Testis (tissue), 3 donors: ENCODE results near the gene TRPC4. TPM values are rescaled to one million over a fixed set of nuclear protein-coding genes. Genes with fewer than 3 reads are reported as not detected.

ENCODE experiments used
- DNase-seq: peaks from one replicate; pipeline ENCODE4 v3.0.0-alpha.2; 2019
- H3K27ac ChIP-seq, 2 donors: fragments of 200-600 bp; sonication (generic); one replicate each; pipeline ENCODE4 v1.5.1; 2019
- H3K27me3 ChIP-seq: fragments of 200-600 bp; sonication (generic); one replicate; pipeline ENCODE4 v1.5.1; 2019
- H3K36me3 ChIP-seq: fragments of 200-600 bp; sonication (generic); one replicate; pipeline ENCODE4 v1.5.1; 2017; ENCODE audit warnings: low read depth; ENCODE audit errors: missing control alignments
- H3K4me1 ChIP-seq: fragments of 200-600 bp; sonication (generic); one replicate; pipeline ENCODE4 v1.5.1; 2019
- H3K4me3 ChIP-seq, 2 donors: fragments of 200-600 bp; sonication (generic); one replicate each; pipeline ENCODE4 v1.5.1; 2017 to 2019
- H3K9me3 ChIP-seq: fragments of 200-600 bp; sonication (generic); one replicate; pipeline ENCODE4 v1.5.1; 2017
- CTCF ChIP-seq, 3 experiments: fragments of 450-650 bp in 2 of 3; fragments of 200-600 bp in 1 of 3; sonication (generic) in 1 of 3; IDR thresholded peaks; one replicate each; pipeline ENCODE4 v1.5.1; 2016 to 2019; ENCODE audit warnings: antibody characterized with exemption in 3 of 3, mild to moderate bottlenecking in 2 of 3, moderate library complexity in 1 of 3
- POLR2A ChIP-seq: fragments of 450-650 bp; IDR thresholded peaks from one replicate; pipeline ENCODE4 v1.6.1; 2017; ENCODE audit warnings: antibody characterized with exemption, mild to moderate bottlenecking, moderate library complexity
- WGBS, 2 donors: methylation state at CpG; one replicate each; pipeline ENCODE4 v1.1.5; 2018; 5-methylcytosine and 5-hydroxymethylcytosine counted together
- intact Hi-C: fragments of 100-400 bp; cut with DNase I; formaldehyde crosslinking; loops from one replicate; pipeline ENCODE4 v1.15.1; 2023; ENCODE audit warnings: low total_unique reads
- polyA plus RNA-seq: library from polyadenylated mRNA; stranded (reverse); fragments of 350-450 nt; fragmentation: Illumina TruSeq; extraction: RNeasy Lipid Tissue Mini Kit (QIAGEN cat#74804); gene quantifications from one replicate; pipeline ENCODE4 v1.2.3, GENCODE V29; 2014; ENCODE audit warnings: low read depth, low replicate concordance; ENCODE audit not compliant: insufficient read depth
- total RNA-seq, 2 donors: library from RNA; depleted of rRNA; stranded (reverse); fragments of >200 nt; gene quantifications; one replicate each; pipeline ENCODE4 v1.2.3, GENCODE V29; 2016

TRPC4 gene
- total and polyA plus RNA-seq, 3 donors from 2014 or later, result 0.06 to 0.12 TPM; not detected in 1

GRCh38 chr13:37599519-37599918 lies 270.1 kb downstream of the TRPC4 start:
- no peak for DNase-seq
- WGBS, 2 donors, result 41 to 42% methylated on average over 2 of the region's 2 CpGs
- intact Hi-C loops, result no loop called here
- no peak overlapping the region for H3K4me3 ChIP-seq
- H3K27ac ChIP-seq, result no peak overlapping the region
- H3K4me1 ChIP-seq, result no peaks in the 10 kb centered on the region
- no peaks in the 10 kb centered on the region for H3K27me3 ChIP-seq
- H3K36me3 ChIP-seq, result no peaks in the 10 kb centered on the region
- TF ChIP-seq POLR2A (no peak), CTCF (IDR thresholded peaks at IDR 0.05) (no peak)
- H3K9me3 ChIP-seq, result no peaks in the 10 kb centered on the region

- no peak within 1 kb of the TSS for H3K4me3 ChIP-seq
- no peak for DNase-seq
Measured at GRCh38 chr13:37598597-37598996, 271.0 kb downstream of the TRPC4 start, which contains the start of gene POSTN. TSS of gene POSTN (minus strand) at chr13:37598768. CDS start at chr13:37598726, 42 bp downstream.

GRCh38 chr13:37597477-37598025 lies 272.0 kb downstream of the TRPC4 start:
- TF ChIP-seq POLR2A (no peak), CTCF (IDR thresholded peaks at IDR 0.05) (no peak)
- Histone ChIP-seq H3K27ac (no peak overlapping the region), H3K36me3 (no peaks in the 10 kb centered on the region), H3K4me1 (no peaks in the 10 kb centered on the region), H3K27me3 (no peaks in the 10 kb centered on the region), H3K4me3 (no peak overlapping the region), H3K9me3 (no peaks in the 10 kb centered on the region)
- WGBS, 2 donors, result 51 to 58% methylated on average over 2 of the region's 2 CpGs
- intact Hi-C loops, result no loop called here
- DNase-seq, result no peak

More at GRCh38 chr13:37598597-37598996, 271.0 kb downstream of the TRPC4 start, which contains the start of gene POSTN:
- intact Hi-C loops, result no loop called here
- H3K4me1 ChIP-seq, result no peaks in the 10 kb centered on the region
- no peaks in the 10 kb centered on the region for H3K9me3 ChIP-seq
- 37 to 44% methylated on average over 6 of the region's 6 CpGs for WGBS, 2 donors
- no peak for TF ChIP-seq POLR2A
- no peak for TF ChIP-seq CTCF (IDR thresholded peaks at IDR 0.05)
- no peaks in the 10 kb centered on the region for H3K27me3 ChIP-seq
- no peaks in the 10 kb centered on the region for H3K36me3 ChIP-seq
- no peak within 1 kb of the TSS for H3K27ac ChIP-seq

GRCh38 chr13:37596805-37597204 lies 272.8 kb downstream of the TRPC4 start:
- H3K4me3 ChIP-seq, result no peak overlapping the region

More at GRCh38 chr13:37596805-37597204, 272.8 kb downstream of the TRPC4 start:
- Histone ChIP-seq H3K27ac (no peak overlapping the region), H3K36me3 (no peaks in the 10 kb centered on the region), H3K27me3 (no peaks in the 10 kb centered on the region), H3K9me3 (no peaks in the 10 kb centered on the region), H3K4me1 (no peaks in the 10 kb centered on the region)
- intact Hi-C loops, result no loop called here
- no peak for DNase-seq
- 59% methylated on average over 3 of the region's 3 CpGs for WGBS, 2 donors
- TF ChIP-seq POLR2A (no peak), CTCF (IDR thresholded peaks at IDR 0.05) (no peak)
